C4-2B (cell line): ENCODE results near the gene PACSIN2.

Source experiments
- H3K27ac ChIP-seq: fragments of 450-650 bp; 2 replicates; pipeline ENCODE4 v1.5.1; 2017
- CTCF ChIP-seq: fragments of 450-650 bp; conservative IDR thresholded peaks from 2 replicates; pipeline ENCODE4 v1.5.1; 2017; ENCODE audit warnings: mild to moderate bottlenecking
- ZFX ChIP-seq: fragments of 450-650 bp; IDR thresholded peaks from 2 replicates; pipeline ENCODE4 v1.6.1; 2017

The PACSIN2 gene

GRCh38 chr22:42986115-42986514 is 28.8 kb downstream of the PACSIN2 start:
- TF ChIP-seq CTCF (no peak), ZFX (no peak)
- H3K27ac ChIP-seq: no peak overlapping the region

GRCh38 chr22:42985531-42985905 is 29.4 kb downstream of the PACSIN2 start:
- H3K27ac ChIP-seq: no peak overlapping the region
- TF ChIP-seq ZFX (no peak), CTCF (no peak)

GRCh38 chr22:42984814-42985530 is 30.0 kb downstream of the PACSIN2 start:
- TF ChIP-seq ZFX (no peak), CTCF (no peak)
- H3K27ac ChIP-seq: no peak overlapping the region

- no peak overlapping the region for H3K27ac ChIP-seq
These were observed 30.6 kb downstream of the PACSIN2 start for GRCh38 chr22:42984397-42984796.

GRCh38 chr22:42983470-42983869 is 31.5 kb downstream of the PACSIN2 start:
- TF ChIP-seq CTCF (no peak), ZFX (no peak)
- no peak overlapping the region for H3K27ac ChIP-seq

More at GRCh38 chr22:42984397-42984796, 30.6 kb downstream of the PACSIN2 start:
- TF ChIP-seq CTCF (no peak), ZFX (no peak)

- TF ChIP-seq ZFX (no peak), CTCF (no peak)
- H3K27ac ChIP-seq: no peak overlapping the region
These were observed 35.3 kb downstream of the PACSIN2 start for GRCh38 chr22:42979606-42980005.

GRCh38 chr22:42978453-42979103 is 36.4 kb downstream of the PACSIN2 start:
- TF ChIP-seq CTCF: no peak
- H3K27ac ChIP-seq: no peak overlapping the region
